NCI-H69 (cell line): Measurements from ENCODE around the gene HTT.
"Not testable (repeated sequence)": the region's sequence is repeated elsewhere in the genome, so short reads cannot be mapped to it uniquely, and the experiment has no call there.

ENCODE experiments used
- DNase-seq: peaks from one replicate; lab custom pipeline; 2025; lab: John Stamatoyannopoulos, UW

The HTT gene

DNA sequence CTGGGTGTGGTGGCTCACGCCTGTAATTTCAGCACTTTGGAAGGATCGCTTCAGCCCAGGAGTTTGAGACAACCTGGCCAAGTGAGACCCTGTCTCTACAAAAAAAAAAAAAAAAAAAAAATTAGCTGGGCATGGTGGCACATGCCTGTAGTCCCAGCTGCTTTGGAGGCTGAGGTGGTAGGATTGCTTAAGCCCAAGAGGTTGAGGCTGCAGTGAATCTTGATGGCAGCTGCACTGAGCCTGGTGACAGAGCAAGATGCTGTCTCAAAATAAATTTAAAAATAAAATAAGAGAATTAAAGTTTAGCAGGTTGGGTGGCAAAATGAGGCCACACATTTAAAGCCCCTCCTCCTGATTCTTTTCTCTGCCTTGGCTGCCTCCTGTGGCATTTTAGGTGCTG lies 47.1 kb downstream of the HTT start:
- DNase-seq: no peak

DNA sequence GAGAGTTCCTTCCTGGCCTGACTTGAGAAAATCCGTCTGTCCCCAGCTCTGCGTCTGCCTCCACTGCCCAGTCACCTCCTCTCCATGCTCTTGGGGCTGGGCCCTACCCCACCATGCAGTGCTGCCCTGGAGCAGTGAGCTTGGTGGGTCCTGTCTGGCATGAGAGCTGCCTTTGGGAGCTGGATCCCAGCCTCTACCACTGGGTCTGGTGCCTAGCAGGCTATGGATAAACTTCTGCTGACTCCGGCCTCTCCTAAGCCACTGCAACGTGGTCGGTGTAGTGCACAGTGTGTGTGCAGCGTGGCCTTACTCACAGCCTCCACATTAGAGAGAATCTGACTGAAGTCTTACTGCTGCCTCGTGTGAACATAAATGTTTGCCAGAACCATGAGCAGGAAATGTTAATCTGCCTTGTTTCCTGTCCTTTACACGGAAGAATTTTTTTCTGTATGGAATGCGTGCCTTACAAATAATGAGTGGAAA lies 47.6 kb downstream of the HTT start:
- DNase-seq: no peak

DNA sequence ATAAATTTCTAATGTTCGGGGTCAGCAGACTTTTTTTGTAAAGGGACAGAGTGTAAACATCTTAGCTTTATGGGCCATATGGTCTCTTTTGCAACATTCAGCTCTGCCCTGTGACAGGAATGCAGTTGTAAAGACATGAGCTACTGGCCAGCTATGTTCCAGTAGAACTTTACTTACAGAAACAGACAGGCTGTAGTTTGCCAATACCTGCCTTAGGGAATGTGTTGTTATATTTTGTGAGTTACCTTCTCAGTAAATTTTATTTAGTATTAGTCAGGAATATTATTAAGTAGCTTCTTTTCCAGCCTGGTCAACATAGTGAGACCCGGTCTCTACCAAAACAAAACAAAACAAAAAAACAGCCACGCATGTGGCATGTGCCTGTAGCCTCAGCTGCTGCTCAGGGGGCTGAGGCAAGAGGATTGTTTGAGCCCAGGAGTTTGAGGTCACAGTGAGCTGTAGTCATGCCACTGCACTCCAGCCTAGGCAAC lies 48.7 kb downstream of the HTT start:
- peak; percentile 69 for DNase-seq

DNA sequence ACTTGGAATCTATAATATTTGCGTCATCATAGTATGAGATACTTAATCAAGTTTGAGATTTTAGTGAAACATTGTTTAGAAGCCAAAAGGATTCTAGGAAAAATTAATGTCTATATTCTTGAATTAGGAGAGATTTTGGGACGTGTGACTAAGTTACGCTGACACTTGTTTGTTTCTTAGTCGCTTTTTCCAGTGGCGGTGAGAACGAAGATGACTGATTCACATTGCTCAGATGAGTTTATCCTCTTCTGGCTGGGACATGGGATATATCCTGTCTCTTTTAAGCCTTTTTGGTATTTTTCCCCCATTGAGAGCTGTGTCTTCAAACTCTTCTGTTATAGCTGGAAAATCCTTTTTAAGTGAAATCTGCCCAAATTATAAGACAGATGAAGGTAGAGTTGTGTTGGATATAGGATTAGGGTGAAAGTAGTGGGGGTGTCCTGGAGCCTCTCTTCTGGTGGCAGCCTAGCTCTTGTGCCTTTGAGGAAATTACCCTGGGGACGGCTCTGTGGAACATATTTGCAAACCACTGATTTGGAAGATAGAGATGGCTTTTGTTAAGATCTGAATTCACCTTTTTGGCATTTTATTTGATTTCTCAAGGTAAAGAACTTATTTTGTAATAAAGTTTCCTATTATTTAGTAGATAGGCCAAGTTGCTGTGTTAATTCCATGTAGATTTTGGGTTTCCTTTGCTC lies 49.7 kb downstream of the HTT start:
- no peak for DNase-seq

DNA sequence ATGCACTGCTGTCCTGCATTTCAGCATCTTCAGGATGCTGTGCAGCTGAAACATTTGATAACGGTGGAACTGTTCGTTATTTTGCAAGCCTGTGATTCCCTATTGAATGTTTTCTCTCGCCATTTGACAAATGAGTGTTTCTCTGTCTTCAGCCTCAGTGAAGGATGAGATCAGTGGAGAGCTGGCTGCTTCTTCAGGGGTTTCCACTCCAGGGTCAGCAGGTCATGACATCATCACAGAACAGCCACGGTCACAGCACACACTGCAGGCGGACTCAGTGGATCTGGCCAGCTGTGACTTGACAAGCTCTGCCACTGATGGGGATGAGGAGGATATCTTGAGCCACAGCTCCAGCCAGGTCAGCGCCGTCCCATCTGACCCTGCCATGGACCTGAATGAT lies 52.6 kb downstream of the HTT start:
- no peak for DNase-seq

DNA sequence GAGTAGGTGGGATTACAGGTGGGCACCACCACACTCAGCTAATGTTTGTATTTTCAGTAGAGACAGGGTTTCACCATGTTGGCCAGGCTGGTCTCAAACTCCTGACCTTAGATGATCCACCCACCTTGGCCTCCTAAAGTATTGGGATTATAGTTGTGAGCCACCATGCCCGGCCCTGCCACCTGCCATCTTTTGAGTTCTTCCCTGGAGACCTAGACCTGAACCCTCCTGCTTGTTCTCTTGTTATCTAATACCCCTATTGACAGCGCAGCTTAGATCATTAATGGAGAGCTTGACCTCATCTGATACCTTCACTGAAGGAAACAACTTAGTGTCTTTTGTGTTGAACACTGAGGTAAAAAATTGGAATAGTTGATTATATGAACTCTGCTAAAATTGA lies 53.6 kb downstream of the HTT start:
- DNase-seq: no peak

DNA sequence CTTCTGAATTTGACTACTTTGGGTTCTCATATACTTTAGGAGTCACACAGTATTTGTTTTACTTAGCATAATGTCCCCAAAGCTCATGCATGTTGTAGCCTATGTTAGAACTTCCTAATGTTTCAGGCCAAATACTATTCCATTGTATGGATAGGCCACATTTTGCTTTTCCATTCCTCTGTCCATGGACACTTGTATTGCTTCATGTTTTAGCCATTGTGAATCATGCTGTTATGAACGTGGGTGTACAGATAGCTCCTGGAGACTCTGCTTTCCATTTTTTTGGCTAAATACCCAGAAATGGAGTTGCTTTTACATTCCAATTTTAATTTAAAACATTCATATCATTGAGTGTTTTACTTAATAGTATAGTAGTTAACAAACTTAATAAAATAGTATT lies 54.5 kb downstream of the HTT start:
- no peak for DNase-seq

DNA sequence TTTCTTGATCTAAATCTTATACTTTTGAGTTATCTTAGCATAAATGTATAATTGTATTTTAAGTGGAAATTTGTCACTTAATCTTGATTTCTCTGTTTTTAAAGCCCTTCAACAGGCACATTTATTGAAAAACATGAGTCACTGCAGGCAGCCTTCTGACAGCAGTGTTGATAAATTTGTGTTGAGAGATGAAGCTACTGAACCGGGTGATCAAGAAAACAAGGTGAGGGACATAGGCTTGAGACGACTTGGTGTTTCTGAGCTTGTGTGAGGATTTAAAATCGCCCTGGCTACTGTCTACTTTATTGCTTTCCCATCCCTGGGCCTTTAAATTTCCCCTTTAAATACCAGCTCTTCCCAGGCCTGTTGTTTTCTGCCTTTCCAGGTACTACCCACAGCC lies 55.7 kb downstream of the HTT start:
- DNase-seq: no peak

DNA sequence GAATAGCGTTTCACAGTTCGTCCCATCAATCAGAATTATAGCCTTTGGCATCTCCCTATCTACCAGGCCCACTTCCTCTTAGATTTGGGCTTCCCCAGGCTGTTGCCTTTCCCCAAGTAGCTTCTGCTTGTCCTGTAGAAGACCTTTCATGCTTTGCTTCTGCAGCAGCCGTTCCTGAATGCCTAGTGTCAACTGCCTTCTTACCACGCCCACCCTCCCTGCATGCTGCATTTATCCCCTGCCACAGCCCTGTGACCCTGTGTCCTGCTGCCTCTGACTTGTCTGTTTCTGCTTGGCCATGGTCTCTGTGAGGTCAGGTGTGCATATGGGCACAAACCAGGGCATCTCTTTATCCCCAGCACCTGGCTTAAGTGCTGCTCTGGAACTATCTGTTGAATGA lies 56.3 kb downstream of the HTT start:
- no peak for DNase-seq

DNA sequence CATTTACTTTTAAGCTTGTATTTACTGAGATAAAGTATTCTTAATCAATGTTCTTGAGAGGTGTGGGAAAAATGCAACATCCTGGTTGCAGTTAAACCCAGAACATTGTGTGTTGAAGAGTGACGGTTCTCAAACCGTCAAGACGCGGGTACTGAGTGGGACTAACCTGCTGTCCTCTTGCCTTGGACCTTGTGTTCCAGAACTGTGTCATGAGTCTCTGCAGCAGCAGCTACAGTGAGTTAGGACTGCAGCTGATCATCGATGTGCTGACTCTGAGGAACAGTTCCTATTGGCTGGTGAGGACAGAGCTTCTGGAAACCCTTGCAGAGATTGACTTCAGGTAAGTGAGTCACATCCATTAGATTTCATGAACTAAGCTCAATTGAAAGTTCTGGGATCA lies 59.7 kb downstream of the HTT start:
- no peak for DNase-seq

DNA sequence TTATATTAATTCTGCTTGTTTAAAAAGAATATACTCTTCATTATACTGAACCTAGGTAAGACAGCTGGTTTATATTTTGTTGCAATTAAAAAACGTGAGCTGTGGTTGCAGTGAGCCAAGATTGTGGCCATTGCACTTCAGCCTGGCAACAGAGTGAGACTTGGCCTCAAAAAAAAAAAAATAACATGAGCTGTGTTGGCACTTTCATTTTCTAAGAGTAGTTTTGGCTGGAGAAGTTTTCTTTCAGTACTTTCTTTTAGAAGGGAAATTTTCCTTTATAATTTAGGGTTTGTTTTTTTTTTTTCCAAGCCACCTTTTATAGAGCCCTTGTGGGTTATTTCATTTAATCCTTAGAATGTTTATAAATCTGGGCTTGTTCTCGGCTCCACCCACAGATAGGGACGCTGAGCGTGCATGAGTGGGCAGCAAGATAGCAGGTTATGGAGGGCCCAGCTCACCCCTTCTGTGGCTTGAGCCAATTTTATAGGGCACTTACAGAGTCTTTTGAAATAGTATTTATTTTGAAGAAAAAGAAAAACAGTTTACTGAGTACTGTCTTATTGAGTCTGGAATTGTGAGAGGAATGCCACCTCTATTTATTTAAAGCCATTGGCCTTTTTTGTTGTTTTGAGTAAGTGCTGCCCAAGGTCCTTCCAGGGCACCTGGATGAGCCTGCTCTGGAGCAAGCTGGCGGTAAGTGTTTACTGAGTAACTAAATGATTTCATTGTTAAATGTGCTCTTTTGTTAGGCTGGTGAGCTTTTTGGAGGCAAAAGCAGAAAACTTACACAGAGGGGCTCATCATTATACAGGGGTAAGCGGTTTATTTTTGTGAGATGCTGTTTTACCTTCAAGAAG lies 60.9 kb downstream of the HTT start:
- no peak for DNase-seq

DNA sequence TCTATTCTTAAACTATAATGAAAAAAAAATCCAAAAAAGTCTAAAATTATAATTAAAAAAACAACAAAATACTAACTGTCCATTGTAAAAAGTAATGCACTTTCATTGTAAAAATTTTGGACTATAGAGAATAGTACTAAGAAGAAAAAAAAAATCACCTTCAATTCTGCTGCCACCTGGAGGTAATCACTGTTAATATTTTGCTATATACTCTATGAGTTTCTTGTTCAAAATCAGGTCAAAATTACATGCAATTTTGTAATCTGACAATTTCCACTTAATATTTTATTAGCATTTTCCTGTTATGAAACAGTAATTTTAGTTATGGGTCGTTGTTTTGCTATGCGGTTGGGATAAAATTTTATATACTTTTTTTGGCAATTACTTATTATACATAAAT lies 62.0 kb downstream of the HTT start:
- no peak for DNase-seq

DNA sequence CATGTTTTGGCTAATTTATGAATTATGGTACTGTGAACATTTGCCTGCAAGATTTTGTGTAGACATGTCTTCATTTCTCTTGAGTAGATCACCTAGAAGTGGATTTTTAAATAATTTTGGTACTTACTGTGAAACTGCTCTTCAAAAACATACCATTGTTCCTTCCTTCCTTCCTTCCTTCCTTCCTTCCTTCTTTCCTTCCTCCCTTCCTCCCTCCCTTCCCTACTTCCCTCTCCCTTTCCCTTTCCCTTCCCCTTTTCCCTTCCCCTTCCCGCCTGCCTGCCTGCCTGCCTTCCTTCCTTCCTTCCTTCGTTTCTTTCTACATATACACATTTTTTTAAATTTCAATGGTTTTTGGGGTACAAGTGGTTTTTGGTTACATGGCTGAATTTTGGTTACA lies 63.4 kb downstream of the HTT start:
- DNase-seq: no peak

DNA sequence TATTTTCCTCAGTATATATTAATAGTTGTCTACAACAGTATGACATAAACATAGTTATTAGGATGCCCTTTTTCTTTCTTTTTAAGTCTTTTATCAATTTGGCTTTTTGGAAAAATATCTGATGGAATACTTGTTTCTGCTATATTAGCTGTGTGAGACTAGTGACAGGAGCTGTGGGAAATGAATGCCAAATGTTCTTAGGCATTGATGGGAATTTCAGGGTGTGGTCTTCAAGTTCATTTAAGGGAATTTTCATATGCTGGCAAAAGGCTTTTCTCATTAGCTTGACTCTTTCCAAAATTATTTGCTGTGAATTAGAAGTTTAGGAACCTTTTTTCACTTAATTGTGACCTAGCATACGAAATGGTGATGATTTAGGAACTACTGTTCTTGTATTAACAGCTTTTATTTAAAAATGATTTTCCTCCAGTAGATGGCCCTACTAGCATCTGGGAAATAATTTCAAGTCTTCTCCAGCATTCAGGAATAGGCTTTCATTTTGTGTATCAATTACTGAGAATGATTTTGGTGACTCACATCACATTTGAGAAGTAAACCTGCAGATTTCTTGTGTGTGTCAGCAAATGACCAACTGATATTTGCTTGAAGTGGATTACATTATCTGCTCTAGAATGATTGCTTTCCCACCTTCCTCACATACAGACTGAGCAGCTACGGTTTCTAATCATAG lies 70.9 kb downstream of the HTT start:
- DNase-seq: no peak

DNA sequence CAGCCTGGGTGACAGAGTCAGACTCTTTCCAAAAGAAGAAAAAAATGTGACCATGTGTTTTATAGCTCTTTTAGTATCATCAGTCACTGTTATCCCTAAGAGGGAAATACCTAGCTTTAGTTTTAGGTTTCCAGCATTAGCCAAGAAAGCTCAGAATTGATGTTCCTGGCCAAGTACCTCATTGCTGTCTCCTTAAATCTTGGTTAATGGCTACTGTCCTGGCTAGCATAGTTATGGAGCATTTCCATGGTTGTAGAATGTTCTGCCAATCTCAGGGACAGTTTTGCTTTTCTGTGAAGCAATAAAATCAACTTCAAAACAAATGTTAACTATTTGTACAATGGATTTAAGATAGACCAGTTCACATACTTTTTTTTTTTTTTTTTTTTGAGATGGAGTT lies 74.4 kb downstream of the HTT start:
- DNase-seq: no peak

DNA sequence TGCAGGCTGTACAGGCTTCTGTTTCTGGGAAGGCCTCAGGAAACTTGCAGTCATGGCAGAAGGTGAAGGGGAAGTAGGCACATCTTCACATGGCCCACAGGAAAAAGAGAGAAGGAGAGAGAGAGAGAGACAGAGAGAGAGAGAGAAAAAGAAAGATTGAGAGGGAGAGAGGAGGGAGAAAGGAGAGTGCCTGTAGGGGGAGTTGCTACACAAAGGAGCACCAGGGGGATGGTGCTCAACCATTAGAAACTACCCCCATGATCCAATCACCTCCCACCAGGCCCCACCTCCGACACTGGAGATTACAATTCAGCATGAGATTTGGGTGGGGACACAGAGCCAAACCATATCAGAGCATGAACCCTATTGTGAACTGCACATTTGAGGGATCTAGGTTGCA lies 76.8 kb downstream of the HTT start:
- not testable (repeated sequence) for DNase-seq

DNA sequence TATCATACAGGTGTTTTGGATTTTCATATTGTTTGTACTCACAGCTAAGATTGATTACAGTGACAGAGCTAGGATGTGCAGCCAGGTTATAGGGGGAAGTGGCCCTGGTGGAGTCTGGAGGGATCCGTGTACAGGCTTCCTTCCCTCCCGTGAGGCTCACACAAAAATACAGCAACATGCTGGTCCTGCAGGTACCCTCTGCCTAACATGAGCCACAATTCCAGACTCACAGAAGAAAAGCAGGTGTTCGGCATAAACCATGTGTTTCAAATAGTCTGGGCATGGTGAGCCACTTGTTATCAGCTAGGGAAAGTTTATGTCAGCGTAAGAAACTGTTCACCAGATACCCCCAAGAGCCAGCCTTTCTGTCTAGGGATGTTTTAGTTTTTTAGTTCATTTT lies 82.9 kb downstream of the HTT start:
- no peak for DNase-seq

DNA sequence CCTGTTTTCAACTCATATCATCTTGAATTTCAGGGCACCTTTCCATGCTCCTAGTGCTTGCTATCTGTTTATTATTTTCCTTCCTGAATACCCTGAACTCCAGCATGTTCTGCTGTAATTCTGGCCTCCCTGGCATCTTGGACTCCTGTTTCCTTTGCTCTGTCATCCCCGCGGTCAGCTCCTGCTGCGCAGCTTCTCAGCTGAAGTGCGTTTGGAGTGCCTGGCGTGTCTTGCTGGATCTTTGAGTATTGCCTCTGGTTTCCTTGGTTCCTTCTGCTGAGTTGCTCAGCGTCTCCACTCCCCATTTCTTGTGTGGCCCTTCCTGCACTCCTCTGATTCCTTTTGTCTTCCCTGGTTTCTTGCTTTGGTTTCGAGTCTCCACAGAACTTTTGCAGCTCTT lies 84.4 kb downstream of the HTT start:
- DNase-seq: no peak

DNA sequence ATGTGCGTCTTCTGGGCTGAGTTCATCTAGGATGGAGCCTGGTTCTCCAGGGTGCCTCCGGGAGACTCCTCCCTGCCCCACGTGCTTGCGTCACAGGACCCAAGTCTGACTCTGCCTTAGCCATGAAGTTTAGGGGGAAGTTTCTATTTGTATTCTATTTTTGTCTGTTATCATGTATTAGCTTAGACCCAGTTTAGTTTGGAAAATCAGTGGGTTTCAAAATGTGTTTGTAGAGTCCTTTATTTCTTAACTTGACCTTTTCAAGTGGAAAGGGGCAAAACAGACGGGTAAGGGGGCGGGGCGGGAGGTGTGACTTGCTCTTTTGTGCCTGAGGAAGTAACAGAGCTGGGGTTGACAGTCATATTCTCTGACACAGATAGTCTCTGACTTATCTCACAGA lies 86.0 kb downstream of the HTT start:
- DNase-seq: no peak

DNA sequence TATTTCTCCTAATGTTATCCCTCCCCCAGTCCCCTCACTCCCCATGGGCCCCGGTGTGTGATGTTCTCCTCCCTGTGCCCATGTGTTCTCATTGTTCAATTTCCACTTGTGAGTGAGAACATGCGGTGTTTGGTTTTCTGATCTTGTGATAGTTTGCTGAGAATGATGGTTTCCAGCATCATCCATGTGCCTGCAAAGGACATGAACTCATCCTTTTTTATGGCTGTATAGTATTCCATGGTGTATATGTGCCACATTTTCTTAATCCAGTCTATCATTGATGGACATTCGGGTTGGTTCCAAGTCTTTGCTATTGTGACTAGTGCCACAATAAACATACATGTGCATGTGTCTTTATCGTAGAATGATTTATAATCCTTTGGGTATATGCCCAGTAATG lies 86.6 kb downstream of the HTT start:
- not testable (repeated sequence) for DNase-seq

DNA sequence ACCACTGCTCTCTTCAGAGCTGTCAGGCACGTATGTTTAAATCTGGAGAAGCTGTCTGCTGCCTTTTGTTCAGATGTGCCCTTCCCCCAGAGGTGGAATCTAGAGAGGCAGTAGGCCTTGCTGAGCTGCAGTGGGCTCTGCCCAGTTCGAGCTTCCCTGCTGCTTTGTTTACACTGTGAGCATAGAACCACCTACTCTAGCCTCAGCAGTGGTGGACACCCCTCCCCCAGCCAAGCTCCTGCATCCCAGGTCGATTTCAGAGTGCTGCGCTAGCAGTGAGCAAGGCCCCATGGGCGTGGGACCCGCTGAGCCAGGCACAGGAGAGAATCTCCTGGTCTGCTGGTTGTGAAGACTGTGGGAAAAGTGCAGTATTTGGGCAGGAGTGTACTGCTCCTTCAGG lies 92.0 kb downstream of the HTT start:
- not testable (repeated sequence) for DNase-seq

DNA sequence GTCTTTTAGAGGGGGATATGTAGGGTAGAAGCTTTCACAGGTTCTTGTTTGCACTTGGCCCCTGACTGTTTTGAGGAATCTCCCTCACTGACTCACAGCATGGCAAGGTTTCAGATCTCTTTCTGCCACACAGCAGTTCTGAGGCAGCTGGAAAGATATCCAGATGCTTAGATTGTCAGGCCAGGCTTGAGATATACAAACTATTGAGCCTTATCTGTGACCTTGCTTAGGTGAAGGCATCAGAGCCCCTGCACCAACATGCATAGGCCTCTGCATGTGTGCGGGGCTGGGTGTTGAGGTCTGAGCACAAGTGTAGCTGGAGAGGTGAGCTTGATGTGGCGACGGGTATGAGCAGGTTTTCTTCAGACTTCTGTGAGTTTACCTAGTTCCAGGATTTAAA lies 93.5 kb downstream of the HTT start:
- DNase-seq: no peak
